Measurements from ENCODE around the gene TFAM.
"Not testable (repeated sequence)": the region's sequence is repeated elsewhere in the genome, so short reads cannot be mapped to it uniquely, and the experiment has no call there.

TFAM gene

DNA sequence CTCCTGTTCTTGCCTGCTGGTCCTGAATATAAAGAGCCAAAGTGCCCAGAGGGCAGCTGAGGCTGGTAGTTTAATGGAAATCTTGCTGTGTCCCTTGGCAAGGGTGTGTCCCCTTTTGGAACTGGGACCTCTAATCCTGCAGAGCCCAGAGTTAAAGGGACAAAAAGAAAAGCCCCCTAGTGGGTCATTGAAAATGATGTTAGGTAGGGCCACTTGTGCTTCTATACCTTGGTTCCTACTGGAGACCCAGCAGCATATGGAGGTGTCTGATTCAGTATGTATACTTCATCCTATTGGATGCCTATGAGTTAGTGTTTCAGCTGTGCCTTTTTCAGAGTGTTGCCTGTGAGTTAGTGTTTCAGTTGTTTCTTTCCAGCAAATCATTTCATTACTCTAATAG, 30.5 kb downstream of the TFAM start:
- TF ChIP-seq, protein P1, sequence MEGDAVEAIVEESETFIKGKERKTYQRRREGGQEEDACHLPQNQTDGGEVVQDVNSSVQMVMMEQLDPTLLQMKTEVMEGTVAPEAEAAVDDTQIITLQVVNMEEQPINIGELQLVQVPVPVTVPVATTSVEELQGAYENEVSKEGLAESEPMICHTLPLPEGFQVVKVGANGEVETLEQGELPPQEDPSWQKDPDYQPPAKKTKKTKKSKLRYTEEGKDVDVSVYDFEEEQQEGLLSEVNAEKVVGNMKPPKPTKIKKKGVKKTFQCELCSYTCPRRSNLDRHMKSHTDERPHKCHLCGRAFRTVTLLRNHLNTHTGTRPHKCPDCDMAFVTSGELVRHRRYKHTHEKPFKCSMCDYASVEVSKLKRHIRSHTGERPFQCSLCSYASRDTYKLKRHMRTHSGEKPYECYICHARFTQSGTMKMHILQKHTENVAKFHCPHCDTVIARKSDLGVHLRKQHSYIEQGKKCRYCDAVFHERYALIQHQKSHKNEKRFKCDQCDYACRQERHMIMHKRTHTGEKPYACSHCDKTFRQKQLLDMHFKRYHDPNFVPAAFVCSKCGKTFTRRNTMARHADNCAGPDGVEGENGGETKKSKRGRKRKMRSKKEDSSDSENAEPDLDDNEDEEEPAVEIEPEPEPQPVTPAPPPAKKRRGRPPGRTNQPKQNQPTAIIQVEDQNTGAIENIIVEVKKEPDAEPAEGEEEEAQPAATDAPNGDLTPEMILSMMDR (conservative IDR thresholded peaks at IDR 0.05; ENCODE audit: low read depth), result no peak
- H3K27ac ChIP-seq, result no peak overlapping the region
- CTCF ChIA-PET, result interaction anchor here (2.8 kb wide), 1 partner anchor 225 kb away, joined by 10 read pairs; no protein-coding TSS in a partner anchor
- POLR2A ChIA-PET (ENCODE audit: low non-redundant PET), result no interaction called here
- no peak for DNase-seq (ENCODE audit: low spot score)

DNA sequence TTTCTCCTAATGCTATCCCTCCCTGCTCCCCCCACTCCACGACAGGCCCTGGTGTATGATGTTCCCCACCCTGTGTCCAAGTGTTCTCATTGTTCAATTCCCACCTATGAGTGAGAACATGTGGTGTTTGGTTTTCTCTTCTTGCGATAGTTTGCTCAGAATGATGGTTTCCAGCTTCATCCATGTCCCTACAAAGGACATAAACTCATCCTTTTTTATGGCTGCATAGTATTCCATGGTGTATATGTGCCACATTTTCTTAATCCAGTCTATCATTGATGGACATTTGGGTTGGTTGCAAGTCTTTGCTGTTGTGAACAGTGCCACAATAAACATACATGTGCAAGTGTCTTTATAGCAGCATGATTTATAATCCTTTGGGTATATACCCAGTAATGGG, 32.7 kb downstream of the TFAM start:
- H3K27ac ChIP-seq; DNase-seq (ENCODE audit: low spot score); POLR2A ChIA-PET (ENCODE audit: low non-redundant PET): not testable (repeated sequence)
- CTCF ChIA-PET, result interaction anchor here (0.7 kb wide), 1 partner anchor 54 kb away, joined by 4 read pairs; no protein-coding TSS in a partner anchor

DNA sequence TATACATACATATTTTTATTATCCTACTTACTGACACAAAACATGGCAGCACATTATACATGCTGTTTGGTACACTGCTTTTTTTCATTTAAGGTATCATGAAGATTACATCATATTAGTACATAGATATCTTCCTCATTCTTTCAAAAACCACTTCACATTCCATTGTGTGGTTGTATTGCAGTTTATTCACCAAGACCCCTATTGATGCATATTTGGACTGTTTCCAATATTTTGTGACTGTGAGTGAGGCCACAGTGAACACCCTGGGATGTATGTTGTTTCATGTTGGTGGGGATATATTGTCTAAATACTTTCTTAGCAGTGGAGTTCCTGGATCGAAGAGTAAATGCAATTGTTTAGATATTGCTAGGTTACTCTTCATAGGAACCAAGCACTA, 39.0 kb downstream of the TFAM start:
- DNase-seq (ENCODE audit: low spot score), result no peak
- ChIA-PET POLR2A (ENCODE audit: low non-redundant PET) (no interaction called here), CTCF (no interaction called here)
- TF ChIP-seq, protein P1 (conservative IDR thresholded peaks at IDR 0.05; ENCODE audit: low read depth), result no peak
- H3K27ac ChIP-seq, result no peak overlapping the region

DNA sequence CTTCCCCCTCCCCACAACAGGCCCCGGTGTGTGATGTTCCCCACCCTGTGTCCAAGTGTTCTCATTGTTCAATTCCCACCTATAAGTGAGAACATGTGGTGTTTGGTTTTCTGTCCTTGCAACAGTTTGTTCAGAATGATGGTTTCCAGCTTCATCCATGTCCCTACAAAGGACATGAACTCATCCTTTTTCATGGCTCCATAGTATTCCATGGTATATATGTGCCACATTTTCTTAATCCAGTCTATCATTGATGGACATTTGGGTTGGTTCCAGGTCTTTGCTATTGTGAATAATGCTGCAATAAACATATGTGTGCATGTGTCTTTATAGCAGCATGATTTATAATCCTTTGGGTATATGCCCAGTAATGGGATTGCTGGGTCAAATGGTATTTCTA, 43.2 kb downstream of the TFAM start:
- POLR2A ChIA-PET (ENCODE audit: low non-redundant PET); CTCF ChIA-PET; H3K27ac ChIP-seq; DNase-seq (ENCODE audit: low spot score): not testable (repeated sequence)

DNA sequence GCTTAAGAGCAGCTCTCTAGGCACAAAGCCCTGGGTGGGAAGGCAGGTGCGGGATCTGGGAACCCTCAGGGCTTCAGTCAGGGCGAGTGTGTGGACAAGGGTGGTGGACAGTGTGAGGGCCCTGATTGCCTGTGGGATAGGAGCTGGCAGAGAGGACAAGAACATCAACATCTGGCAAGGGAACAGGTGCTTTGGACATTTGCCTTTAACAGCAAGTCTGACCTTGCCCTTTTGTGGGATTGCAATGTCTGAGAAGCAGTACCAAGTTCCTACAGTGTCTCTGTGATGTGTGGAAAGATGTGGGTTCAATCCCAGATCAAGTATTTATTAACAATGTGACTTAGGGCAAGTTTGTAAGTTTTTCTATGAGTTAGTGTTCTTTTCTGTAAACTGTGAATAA, 46.7 kb downstream of the TFAM start:
- no peak for DNase-seq (ENCODE audit: low spot score)
- POLR2A ChIA-PET (ENCODE audit: low non-redundant PET), result no interaction called here
- CTCF ChIA-PET, result interaction anchor here (0.7 kb wide), 1 partner anchor 100 kb away, joined by 3 read pairs; no protein-coding TSS in a partner anchor
- TF ChIP-seq, protein P1 (conservative IDR thresholded peaks at IDR 0.05; ENCODE audit: low read depth), result no peak
- no peak overlapping the region for H3K27ac ChIP-seq

DNA sequence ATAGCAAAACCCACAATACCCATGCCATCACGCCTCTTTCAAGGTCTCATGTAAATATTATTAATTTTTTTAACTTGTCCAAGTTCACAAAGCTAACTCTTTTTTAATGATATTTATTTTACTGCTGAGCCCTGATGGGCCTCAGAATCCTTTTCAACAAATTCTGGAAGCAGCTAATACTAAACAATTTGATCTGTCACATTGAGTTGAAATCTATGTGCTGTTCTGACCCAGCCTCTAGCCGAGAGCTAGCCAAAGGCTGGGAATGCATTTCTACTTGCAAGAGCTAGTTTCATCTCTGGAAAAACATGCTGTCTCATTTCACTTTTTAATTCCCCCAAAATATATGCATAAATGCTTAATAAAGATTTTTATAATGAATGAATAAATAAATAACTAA, 47.9 kb downstream of the TFAM start:
- no peak for DNase-seq (ENCODE audit: low spot score)
- ChIA-PET CTCF (no interaction called here), POLR2A (ENCODE audit: low non-redundant PET) (no interaction called here)
- TF ChIP-seq, protein P1 (conservative IDR thresholded peaks at IDR 0.05; ENCODE audit: low read depth), result no peak
- H3K27ac ChIP-seq, result no peak overlapping the region

DNA sequence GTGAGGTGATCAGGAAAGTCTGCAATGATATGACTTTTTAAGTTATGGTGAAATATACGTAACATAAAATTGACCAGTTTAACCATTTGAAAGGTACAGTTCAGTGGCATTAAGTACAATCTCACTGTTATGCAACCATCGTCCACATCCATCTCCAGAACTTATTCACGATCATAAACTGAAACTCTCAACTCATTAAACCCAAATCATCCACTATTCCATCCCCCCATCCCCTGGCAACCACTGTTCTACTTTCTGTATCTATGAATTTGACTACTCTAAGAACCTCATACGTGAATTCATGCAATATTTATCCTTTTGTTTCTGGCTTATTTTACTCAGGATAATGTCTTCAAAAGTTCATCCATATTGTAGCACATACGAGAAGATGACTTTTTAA, 48.4 kb downstream of the TFAM start:
- CTCF ChIA-PET, result no interaction called here
- POLR2A ChIA-PET (ENCODE audit: low non-redundant PET), result no interaction called here
- DNase-seq (ENCODE audit: low spot score), result no peak
- TF ChIP-seq, protein P1 (conservative IDR thresholded peaks at IDR 0.05; ENCODE audit: low read depth), result no peak
- no peak overlapping the region for H3K27ac ChIP-seq
